CD8-positive, alpha-beta memory T cell (primary cell): ENCODE data around the gene STK32C. TPM values are rescaled to one million over a fixed set of nuclear protein-coding genes. Genes with fewer than 3 reads are reported as not detected.
A peak's percentile ranks its signal among the peaks of the same experiment; 100 is the strongest.

Source experiments
- CTCF ChIA-PET: fragments of 350-600 bp; sonication (Branson Sonifier 250); formaldehyde crosslinking; loops from one replicate; lab custom pipeline; 2021; ENCODE audit warnings: antibody characterized with exemption; lab: Charles Lee
- POLR2A ChIA-PET: fragments of 350-600 bp; sonication (Branson Sonifier 250); formaldehyde crosslinking; loops from one replicate; lab custom pipeline; 2021; ENCODE audit warnings: antibody characterized with exemption; lab: Charles Lee
- DNase-seq, 5 donors: peaks; one replicate each; pipeline versions ENCODE4 v3.0.0 to v3.0.0-alpha.2; 2020 to 2022; ENCODE audit warnings: mixed read lengths in 1 of 5
- H3K27ac ChIP-seq: one replicate; pipeline ENCODE4 v1.7.0; 2013; ENCODE audit warnings: low read depth, mild to moderate bottlenecking, low read length, moderate library complexity
- H3K27me3 ChIP-seq: 2 replicates; pipeline ENCODE4 v1.7.0; 2013; ENCODE audit warnings: low read length, mild to moderate bottlenecking; ENCODE audit not compliant: insufficient read depth, poor library complexity, severe bottlenecking
- H3K36me3 ChIP-seq: 2 replicates; pipeline ENCODE4 v1.7.0; 2013; ENCODE audit warnings: mild to moderate bottlenecking, low read length, moderate library complexity; ENCODE audit not compliant: insufficient read depth
- H3K4me1 ChIP-seq: 2 replicates; pipeline ENCODE4 v1.7.0; 2013; ENCODE audit warnings: mild to moderate bottlenecking, low read length, moderate library complexity; ENCODE audit not compliant: insufficient read depth
- H3K4me3 ChIP-seq: 2 replicates; pipeline ENCODE4 v1.7.0; 2013; ENCODE audit warnings: mild to moderate bottlenecking, low read length
- H3K9me3 ChIP-seq: 2 replicates; pipeline ENCODE4 v1.7.0; 2013; ENCODE audit warnings: mild to moderate bottlenecking, low read length
- H3K27ac Mint-ChIP-seq, 8 donors: one replicate each; pipeline ENCODE4 v1.8.0; 2020 to 2021; ENCODE audit warnings: mixed read lengths in 8 of 8, mild to moderate bottlenecking in 6 of 8, inconsistent platforms in 3 of 8, moderate library complexity in 3 of 8
- H3K27me3 Mint-ChIP-seq, 2 donors: one replicate each; pipeline ENCODE4 v1.8.0; 2020 to 2021; ENCODE audit warnings: mixed read lengths in 2 of 2, mild to moderate bottlenecking in 1 of 2, moderate library complexity in 1 of 2
- H3K36me3 Mint-ChIP-seq, 3 donors: one replicate each; pipeline ENCODE4 v1.8.0; 2020 to 2021; ENCODE audit warnings: mixed read lengths in 3 of 3, inconsistent platforms in 1 of 3, mild to moderate bottlenecking in 1 of 3
- H3K4me1 Mint-ChIP-seq, 3 donors: one replicate each; pipeline ENCODE4 v1.8.0; 2020 to 2021; ENCODE audit warnings: mixed read lengths in 3 of 3, inconsistent platforms in 1 of 3, mild to moderate bottlenecking in 1 of 3
- H3K4me3 Mint-ChIP-seq, 7 donors: one replicate each; pipeline ENCODE4 v1.8.0; 2020 to 2021; ENCODE audit warnings: mixed read lengths in 7 of 7, mild to moderate bottlenecking in 6 of 7, moderate library complexity in 4 of 7, inconsistent platforms in 2 of 7
- H3K9me3 Mint-ChIP-seq, 5 donors: one replicate each; pipeline ENCODE4 v1.8.0; 2020 to 2022; ENCODE audit warnings: mixed read lengths in 5 of 5, mild to moderate bottlenecking in 3 of 5, moderate library complexity in 2 of 5, inconsistent platforms in 1 of 5
- polyA plus RNA-seq: library from polyadenylated mRNA; unstranded; fragments of 300-500 nt; fragmentation: Illumina TruSeq; gene quantifications from one replicate; pipeline ENCODE4 v1.2.3, GENCODE V29; 2021
- total RNA-seq, 2 experiments: library from RNA; stranded (reverse); gene quantifications; one replicate each; pipeline ENCODE4 v1.2.3, GENCODE V29; 2021

Gene STK32C
- total and polyA plus RNA-seq, 3 experiments from 2014 or later = 8.5 to 14.9 (median 14.0) TPM

- H3K27me3 ChIP-seq = no peaks in the 10 kb centered on the region
- no peak overlapping the region for H3K27ac ChIP-seq
- Mint-ChIP-seq H3K4me1 (peaks cover 9 to 25% (median 23%) of the 10 kb centered on the region in 3 donors), H3K9me3 (no peaks in the 10 kb centered on the region), H3K27ac (no peak overlapping the region), H3K27me3 (peaks cover 0 to 3% of the 10 kb centered on the region in 2 donors), H3K36me3 (peaks cover 0 to 1% (median 0%) of the 10 kb centered on the region in 3 donors), H3K4me3 (no peak overlapping the region)
- H3K36me3 ChIP-seq = no peaks in the 10 kb centered on the region
- H3K9me3 ChIP-seq = no peaks in the 10 kb centered on the region
- peaks cover 6% of the 10 kb centered on the region for H3K4me1 ChIP-seq
- no peak for DNase-seq
- ChIA-PET POLR2A (no interaction called here), CTCF (no interaction called here)
- H3K4me3 ChIP-seq = no peak overlapping the region
Measured at GRCh38 chr10:132231656-132232022, 76.1 kb downstream of the STK32C start.

GRCh38 chr10:132230557-132231210 lies 77.1 kb downstream of the STK32C start:
- peak overlapping the region in 4 of 8 donors; percentile 66 to 92 (median 78) for H3K27ac Mint-ChIP-seq
- CTCF ChIA-PET = interaction anchor here (0.7 kb wide), 1 partner anchor 85 kb away, joined by 3 read pairs; no protein-coding TSS in a partner anchor

GRCh38 chr10:132229834-132230556 lies 77.8 kb downstream of the STK32C start:
- ChIA-PET POLR2A (no interaction called here), CTCF (no interaction called here)
- peaks cover 0 to 1% (median 0%) of the 10 kb centered on the region in 3 donors for H3K36me3 Mint-ChIP-seq
- H3K27ac ChIP-seq = no peak overlapping the region
- peak overlapping the region; percentile 34 to 92 (median 86) for H3K27ac Mint-ChIP-seq
- peak overlapping the region; percentile 71 to 89 (median 82) for H3K4me3 Mint-ChIP-seq
- no peaks in the 10 kb centered on the region for H3K27me3 ChIP-seq
- H3K4me1 Mint-ChIP-seq = peaks cover 9 to 25% (median 23%) of the 10 kb centered on the region in 3 donors
- peaks cover 6% of the 10 kb centered on the region for H3K4me1 ChIP-seq
- H3K27me3 Mint-ChIP-seq = peaks cover 0 to 3% of the 10 kb centered on the region in 2 donors
- H3K9me3 Mint-ChIP-seq = no peaks in the 10 kb centered on the region
- no peaks in the 10 kb centered on the region for H3K36me3 ChIP-seq
- no peaks in the 10 kb centered on the region for H3K9me3 ChIP-seq
- no peak overlapping the region for H3K4me3 ChIP-seq
- peak in 2 of 5 donors; percentile 9 to 37 for DNase-seq

More at GRCh38 chr10:132230557-132231210, 77.1 kb downstream of the STK32C start:
- no peaks in the 10 kb centered on the region for H3K9me3 ChIP-seq
- Mint-ChIP-seq H3K36me3 (peaks cover 0 to 1% (median 0%) of the 10 kb centered on the region in 3 donors), H3K27me3 (peaks cover 0 to 3% of the 10 kb centered on the region in 2 donors), H3K4me1 (peaks cover 9 to 25% (median 23%) of the 10 kb centered on the region in 3 donors), H3K4me3 (peak overlapping the region in 3 of 7 donors; percentile 70 to 89 (median 86)), H3K9me3 (no peaks in the 10 kb centered on the region)
- no peak overlapping the region for H3K27ac ChIP-seq
- no peak overlapping the region for H3K4me3 ChIP-seq
- no peaks in the 10 kb centered on the region for H3K27me3 ChIP-seq
- no peaks in the 10 kb centered on the region for H3K36me3 ChIP-seq
- no peak for DNase-seq
- peaks cover 6% of the 10 kb centered on the region for H3K4me1 ChIP-seq
- POLR2A ChIA-PET = no interaction called here

GRCh38 chr10:132229096-132229495 lies 78.7 kb downstream of the STK32C start:
- Mint-ChIP-seq H3K27me3 (peaks cover 0 to 3% of the 10 kb centered on the region in 2 donors), H3K27ac (peak overlapping the region in 5 of 8 donors; percentile 23 to 92 (median 66))
- POLR2A ChIA-PET = no interaction called here

GRCh38 chr10:132228616-132229015 lies 79.1 kb downstream of the STK32C start:
- H3K27ac Mint-ChIP-seq = no peak overlapping the region
- CTCF ChIA-PET = no interaction called here
- DNase-seq = no peak

More at GRCh38 chr10:132229096-132229495, 78.7 kb downstream of the STK32C start:
- H3K4me1 ChIP-seq = peaks cover 6% of the 10 kb centered on the region
- no peak overlapping the region for H3K27ac ChIP-seq
- Mint-ChIP-seq H3K4me1 (peaks cover 9 to 25% (median 23%) of the 10 kb centered on the region in 3 donors), H3K4me3 (no peak overlapping the region), H3K36me3 (peaks cover 0 to 1% (median 0%) of the 10 kb centered on the region in 3 donors), H3K9me3 (no peaks in the 10 kb centered on the region)
- H3K27me3 ChIP-seq = no peaks in the 10 kb centered on the region
- no peak for DNase-seq
- no peaks in the 10 kb centered on the region for H3K9me3 ChIP-seq
- no peaks in the 10 kb centered on the region for H3K36me3 ChIP-seq
- CTCF ChIA-PET = no interaction called here
- H3K4me3 ChIP-seq = no peak overlapping the region

GRCh38 chr10:132227851-132228390 lies 79.8 kb downstream of the STK32C start:
- no peaks in the 10 kb centered on the region for H3K27me3 ChIP-seq
- H3K4me3 Mint-ChIP-seq = no peak overlapping the region
- ChIA-PET POLR2A (no interaction called here), CTCF (no interaction called here)
- peaks cover 0 to 1% (median 0%) of the 10 kb centered on the region in 3 donors for H3K36me3 Mint-ChIP-seq
- H3K27me3 Mint-ChIP-seq = peaks cover 0 to 3% of the 10 kb centered on the region in 2 donors
- DNase-seq = no peak
- H3K4me1 ChIP-seq = peaks cover 4% of the 10 kb centered on the region
- no peaks in the 10 kb centered on the region for H3K9me3 ChIP-seq
- peaks cover 9 to 25% (median 23%) of the 10 kb centered on the region in 3 donors for H3K4me1 Mint-ChIP-seq
- H3K9me3 Mint-ChIP-seq = no peaks in the 10 kb centered on the region
- H3K4me3 ChIP-seq = no peak overlapping the region
- no peaks in the 10 kb centered on the region for H3K36me3 ChIP-seq
- H3K27ac ChIP-seq = no peak overlapping the region
- H3K27ac Mint-ChIP-seq = peak overlapping the region in 1 of 8 donors; percentile 21

More at GRCh38 chr10:132228616-132229015, 79.1 kb downstream of the STK32C start:
- POLR2A ChIA-PET = no interaction called here
- peaks cover 9 to 25% (median 23%) of the 10 kb centered on the region in 3 donors for H3K4me1 Mint-ChIP-seq
- peaks cover 0 to 3% of the 10 kb centered on the region in 2 donors for H3K27me3 Mint-ChIP-seq
- no peak overlapping the region for H3K4me3 Mint-ChIP-seq
- Histone ChIP-seq H3K4me3 (no peak overlapping the region), H3K9me3 (no peaks in the 10 kb centered on the region), H3K27me3 (no peaks in the 10 kb centered on the region), H3K27ac (no peak overlapping the region), H3K4me1 (peaks cover 6% of the 10 kb centered on the region), H3K36me3 (no peaks in the 10 kb centered on the region)
- H3K9me3 Mint-ChIP-seq = no peaks in the 10 kb centered on the region
- peaks cover 0 to 1% (median 0%) of the 10 kb centered on the region in 3 donors for H3K36me3 Mint-ChIP-seq

GRCh38 chr10:132226586-132227405 lies 81.0 kb downstream of the STK32C start:
- ChIA-PET CTCF (no interaction called here), POLR2A (no interaction called here)
- Histone ChIP-seq H3K9me3 (no peaks in the 10 kb centered on the region), H3K27me3 (no peaks in the 10 kb centered on the region), H3K36me3 (no peaks in the 10 kb centered on the region), H3K27ac (no peak overlapping the region), H3K4me3 (no peak overlapping the region), H3K4me1 (no peaks in the 10 kb centered on the region)
- Mint-ChIP-seq H3K27ac (peak overlapping the region in 3 of 8 donors; percentile 10 to 69 (median 10)), H3K36me3 (peaks cover 0 to 1% (median 0%) of the 10 kb centered on the region in 3 donors), H3K9me3 (no peaks in the 10 kb centered on the region), H3K4me3 (peak overlapping the region in 1 of 7 donors; percentile 16), H3K27me3 (no peaks in the 10 kb centered on the region), H3K4me1 (peaks cover 5 to 17% (median 16%) of the 10 kb centered on the region in 3 donors)
- DNase-seq = no peak
